HepG2 (cell line): ENCODE results near the gene MAN2A2. TPM values are rescaled to one million over a fixed set of nuclear protein-coding genes. Genes with fewer than 3 reads are reported as not detected.

Experiments used
- ATF1 ChIP-seq: IDR thresholded peaks from 2 replicates; pipeline ENCODE4 v1.6.1; 2016; ENCODE audit warnings: mild to moderate bottlenecking, control low read depth
- CREB3 ChIP-seq: sonication (generic); formaldehyde crosslinking; IDR thresholded peaks from 2 replicates; pipeline ENCODE4 v1.5.0; 2020; ENCODE audit warnings: missing genetic modification reagents
- GRHL1 ChIP-seq: sonication (generic); formaldehyde crosslinking; conservative IDR thresholded peaks from 2 replicates; pipeline ENCODE4 v1.8.0; 2022; ENCODE audit warnings: missing genetic modification reagents
- KLF16 ChIP-seq, 2 experiments: sonication (generic) in 1 of 2; formaldehyde crosslinking in 1 of 2; IDR thresholded peaks; 2 replicates each; pipeline versions ENCODE4 v1.6.1 to v1.8.0; 2016 to 2023; ENCODE audit warnings: missing genetic modification reagents in 2 of 2, missing compliant biosample characterization in 1 of 2
- MLLT10 ChIP-seq: sonication (generic); formaldehyde crosslinking; IDR thresholded peaks from 2 replicates; pipeline ENCODE4 v1.4.0; 2020; ENCODE audit warnings: missing genetic modification reagents
- PAXIP1 ChIP-seq: sonication (generic); formaldehyde crosslinking; conservative IDR thresholded peaks from 2 replicates; pipeline ENCODE4 v1.4.0; 2020; ENCODE audit warnings: mild to moderate bottlenecking, missing genetic modification reagents, moderate library complexity
- RFX5 ChIP-seq: IDR thresholded peaks from 2 replicates; pipeline ENCODE4 v1.6.1; 2011; ENCODE audit warnings: low read depth, low read length, improper control_type of control experiment
- SIX1 ChIP-seq: sonication (generic); formaldehyde crosslinking; IDR thresholded peaks from 2 replicates; pipeline ENCODE4 v1.4.0; 2020; ENCODE audit warnings: missing genetic modification reagents, borderline replicate concordance
- STAG1 ChIP-seq: sonication (generic); formaldehyde crosslinking; IDR thresholded peaks from 2 replicates; pipeline ENCODE4 v1.4.0; 2020; ENCODE audit warnings: missing genetic modification reagents
- ZNF160 ChIP-seq: sonication (generic); formaldehyde crosslinking; IDR thresholded peaks from 2 replicates; pipeline ENCODE4 v1.8.0; 2022; ENCODE audit warnings: mild to moderate bottlenecking, inconsistent platforms, missing genetic modification reagents
- ZNF33A ChIP-seq: sonication (generic); formaldehyde crosslinking; IDR thresholded peaks from 2 replicates; pipeline ENCODE4 v1.5.1; 2020; ENCODE audit warnings: missing genetic modification reagents, mild to moderate bottlenecking, moderate library complexity, borderline replicate concordance
- ZNF382 ChIP-seq: sonication (generic); formaldehyde crosslinking; IDR thresholded peaks from 2 replicates; pipeline ENCODE4 v1.5.0; 2020; ENCODE audit warnings: missing genetic modification reagents, mild to moderate bottlenecking, borderline replicate concordance
- ZNF512B ChIP-seq: sonication (generic); formaldehyde crosslinking; IDR thresholded peaks from 2 replicates; pipeline ENCODE4 v1.5.1; 2020; ENCODE audit warnings: missing genetic modification reagents, mild to moderate bottlenecking, borderline replicate concordance
- ZNF841 ChIP-seq: sonication (generic); formaldehyde crosslinking; IDR thresholded peaks from 2 replicates; pipeline ENCODE4 v1.8.1; 2023; ENCODE audit warnings: missing genetic modification reagents, borderline replicate concordance
- polyA plus RNA-seq, 8 experiments: library from polyadenylated mRNA; depleted of rRNA in 3 of 8; stranded (reverse) in 7 of 8; unstranded in 1 of 8; fragments of >200 nt; fragmentation: Illumina TruSeq in 4 of 8; extraction: Trizol in 4 of 8; gene quantifications; 2 replicates each; pipeline versions ENCODE4 v1.2.1 to v1.2.3, GENCODE V29; 2011 to 2016; ENCODE audit warnings: low read depth in 4 of 8, missing spikeins in 1 of 8, mixed read lengths in 1 of 8; ENCODE audit not compliant: insufficient read depth in 1 of 8
- total RNA-seq, 5 experiments: library from RNA; depleted of rRNA; stranded (reverse); fragments of >200 nt; fragmentation: Illumina TruSeq; extraction: Trizol; gene quantifications; 2 replicates each; pipeline ENCODE4 v1.2.3, GENCODE V29; 2016; ENCODE audit warnings: low read depth in 1 of 5
- TF ChIP-seq, protein P1 (sequence below): sonication (generic); formaldehyde crosslinking; IDR thresholded peaks from 2 replicates; pipeline ENCODE4 v1.5.0; 2020; ENCODE audit warnings: mild to moderate bottlenecking, missing genetic modification reagents, borderline replicate concordance

MAN2A2 gene
- total and polyA plus RNA-seq, 2 of the 13 experiments (the other 11 are each of a cell fraction or from before 2014, with no cell fraction given) = 17.5 to 51.5 TPM

- TF ChIP-seq ZNF841 (CRISPR knock-in tag) = no peak
- TF ChIP-seq GRHL1 (CRISPR knock-in tag) = no peak
- TF ChIP-seq STAG1 (CRISPR knock-in tag) = no peak
- no peak for TF ChIP-seq CREB3 (CRISPR knock-in tag)
- no peak for TF ChIP-seq ZNF33A (CRISPR knock-in tag)
- TF ChIP-seq ZNF160 (CRISPR knock-in tag) = 0 out of 2 replicates have a peak, but pooled peaks have one; percentile 84
- TF ChIP-seq, protein P1, sequence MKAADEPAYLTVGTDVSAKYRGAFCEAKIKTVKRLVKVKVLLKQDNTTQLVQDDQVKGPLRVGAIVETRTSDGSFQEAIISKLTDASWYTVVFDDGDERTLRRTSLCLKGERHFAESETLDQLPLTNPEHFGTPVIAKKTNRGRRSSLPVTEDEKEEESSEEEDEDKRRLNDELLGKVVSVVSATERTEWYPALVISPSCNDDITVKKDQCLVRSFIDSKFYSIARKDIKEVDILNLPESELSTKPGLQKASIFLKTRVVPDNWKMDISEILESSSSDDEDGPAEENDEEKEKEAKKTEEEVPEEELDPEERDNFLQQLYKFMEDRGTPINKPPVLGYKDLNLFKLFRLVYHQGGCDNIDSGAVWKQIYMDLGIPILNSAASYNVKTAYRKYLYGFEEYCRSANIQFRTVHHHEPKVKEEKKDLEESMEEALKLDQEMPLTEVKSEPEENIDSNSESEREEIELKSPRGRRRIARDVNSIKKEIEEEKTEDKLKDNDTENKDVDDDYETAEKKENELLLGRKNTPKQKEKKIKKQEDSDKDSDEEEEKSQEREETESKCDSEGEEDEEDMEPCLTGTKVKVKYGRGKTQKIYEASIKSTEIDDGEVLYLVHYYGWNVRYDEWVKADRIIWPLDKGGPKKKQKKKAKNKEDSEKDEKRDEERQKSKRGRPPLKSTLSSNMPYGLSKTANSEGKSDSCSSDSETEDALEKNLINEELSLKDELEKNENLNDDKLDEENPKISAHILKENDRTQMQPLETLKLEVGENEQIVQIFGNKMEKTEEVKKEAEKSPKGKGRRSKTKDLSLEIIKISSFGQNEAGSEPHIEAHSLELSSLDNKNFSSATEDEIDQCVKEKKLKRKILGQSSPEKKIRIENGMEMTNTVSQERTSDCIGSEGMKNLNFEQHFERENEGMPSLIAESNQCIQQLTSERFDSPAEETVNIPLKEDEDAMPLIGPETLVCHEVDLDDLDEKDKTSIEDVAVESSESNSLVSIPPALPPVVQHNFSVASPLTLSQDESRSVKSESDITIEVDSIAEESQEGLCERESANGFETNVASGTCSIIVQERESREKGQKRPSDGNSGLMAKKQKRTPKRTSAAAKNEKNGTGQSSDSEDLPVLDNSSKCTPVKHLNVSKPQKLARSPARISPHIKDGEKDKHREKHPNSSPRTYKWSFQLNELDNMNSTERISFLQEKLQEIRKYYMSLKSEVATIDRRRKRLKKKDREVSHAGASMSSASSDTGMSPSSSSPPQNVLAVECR (CRISPR knock-in tag) = peak; percentile 82; the same call in 1 of the 2 replicates
- TF ChIP-seq KLF16 (CRISPR knock-in tag; IDR thresholded peaks at IDR 0.05) = peak in 1 of 2 experiments; percentile 99; a peak in 2 of 4 replicates
- TF ChIP-seq SIX1 (CRISPR knock-in tag) = peak; percentile 92
- TF ChIP-seq ZNF382 = no peak
- no peak for TF ChIP-seq ATF1
- TF ChIP-seq RFX5 = no peak
- peak; percentile 96; the same call in 1 of the 2 replicates for TF ChIP-seq ZNF512B
- TF ChIP-seq MLLT10 (CRISPR knock-in tag) = no peak
- peak; percentile 99 for TF ChIP-seq PAXIP1 (CRISPR knock-in tag)
These were observed 29.0 kb upstream of the MAN2A2 start (continued) for GRCh38 chr15:90873998-90874605.
